ENCODE data around the gene PALMD.
A peak's percentile ranks its signal among the peaks of the same experiment; 100 is the strongest.

PALMD gene

DNA sequence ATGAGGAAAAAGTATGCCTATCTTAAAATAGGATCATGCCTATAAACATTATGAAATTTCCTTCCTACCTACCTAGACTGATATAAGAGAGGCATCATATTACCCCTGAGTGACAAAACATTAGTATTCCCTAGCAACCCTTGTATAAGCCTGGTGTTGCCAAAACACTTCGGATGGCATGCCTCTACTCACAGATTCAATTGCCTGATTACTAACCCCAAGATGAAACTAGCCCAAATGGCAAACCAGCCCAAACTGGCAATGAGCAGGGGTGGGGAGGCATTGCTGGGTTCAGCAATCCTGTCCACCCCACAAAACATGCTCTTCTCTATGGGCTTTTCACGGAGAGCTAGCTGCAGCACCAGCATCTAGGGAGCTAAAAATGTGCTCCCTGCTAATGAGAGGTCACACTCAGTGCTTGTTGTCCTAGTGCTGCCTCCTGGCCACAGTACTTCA lies 13.9 kb downstream of the PALMD start:
- no peak for DNase-seq (ENCODE audit: low read depth, low spot score)

DNA sequence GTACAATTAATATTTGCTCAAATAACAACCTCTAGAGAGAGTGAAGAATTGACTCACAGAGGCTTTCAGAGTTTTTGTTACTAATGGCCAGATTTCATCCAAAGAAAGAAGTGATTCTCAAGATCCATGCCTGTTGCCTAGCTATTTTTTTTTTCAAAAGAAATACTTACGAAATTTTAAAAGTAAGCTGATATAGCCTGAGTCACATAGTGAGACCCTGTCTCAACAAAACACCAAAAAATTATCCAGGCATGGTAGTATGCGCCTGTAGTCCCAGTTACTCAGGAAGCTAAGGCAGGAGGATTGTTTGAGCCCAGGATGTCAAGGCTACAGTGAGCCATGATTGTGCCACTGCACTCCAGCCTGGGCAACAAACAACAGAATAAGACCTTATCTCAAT lies 14.6 kb downstream of the PALMD start:
- DNase-seq (ENCODE audit: low read depth, low spot score), result no peak

- no peak for DNase-seq (ENCODE audit: low read depth, low spot score)
These were observed 15.9 kb downstream of the PALMD start for GRCh38 chr1:99661780-99662179.

DNA sequence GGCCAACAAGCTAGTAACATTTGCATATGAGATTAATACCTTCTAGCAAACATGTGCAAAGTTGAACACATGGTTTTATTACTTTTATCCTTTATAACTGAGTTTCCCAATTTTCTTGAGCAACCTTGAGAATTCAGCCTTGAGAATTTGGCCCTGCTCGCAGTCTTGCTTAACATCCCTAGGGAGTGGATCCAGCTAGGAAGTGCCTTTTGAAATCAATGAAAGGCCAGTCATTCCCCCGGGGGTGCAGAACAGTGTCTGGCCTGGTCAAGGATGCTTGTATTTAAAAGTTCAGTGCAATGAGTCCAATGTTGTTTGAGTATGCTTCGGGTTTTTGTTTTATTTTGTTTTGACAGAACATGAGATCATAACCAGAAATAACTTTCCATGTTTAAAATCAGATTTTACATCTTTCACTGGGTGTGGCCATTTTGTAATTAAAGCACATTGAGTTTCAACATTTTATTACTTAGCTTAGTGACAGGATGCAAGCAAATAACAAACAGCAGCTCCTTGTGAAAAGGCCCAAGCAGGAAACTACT lies 16.7 kb downstream of the PALMD start:
- peak; percentile 54 for DNase-seq (ENCODE audit: low read depth, low spot score)

- DNase-seq (ENCODE audit: low read depth, low spot score), result no peak
These were observed 17.6 kb downstream of the PALMD start for GRCh38 chr1:99663501-99663900.

- DNase-seq (ENCODE audit: low read depth, low spot score), result no peak
These were observed 19.3 kb downstream of the PALMD start for GRCh38 chr1:99665212-99665611.

- DNase-seq (ENCODE audit: low read depth, low spot score), result no peak
These were observed 23.5 kb downstream of the PALMD start for GRCh38 chr1:99669376-99669775.

DNA sequence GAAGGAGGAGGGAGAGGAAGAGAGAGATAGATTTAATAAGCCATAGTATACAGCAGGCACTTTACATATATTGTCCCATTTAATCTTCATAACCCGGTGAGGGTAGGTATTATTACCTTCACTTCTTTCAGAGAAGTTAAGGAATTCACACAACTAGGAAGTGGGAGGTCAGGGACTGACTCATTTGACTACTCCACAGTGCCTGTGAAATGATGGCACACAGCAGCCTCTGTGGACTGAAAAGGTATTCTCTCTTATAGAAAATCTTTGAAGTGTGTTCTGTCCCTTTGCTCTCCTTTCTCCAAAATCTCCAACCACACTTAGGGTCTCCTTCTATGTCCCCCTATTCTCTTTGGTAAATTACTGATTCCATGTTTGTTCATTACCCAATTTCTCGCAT lies 23.9 kb downstream of the PALMD start:
- DNase-seq (ENCODE audit: low read depth, low spot score), result no peak

DNA sequence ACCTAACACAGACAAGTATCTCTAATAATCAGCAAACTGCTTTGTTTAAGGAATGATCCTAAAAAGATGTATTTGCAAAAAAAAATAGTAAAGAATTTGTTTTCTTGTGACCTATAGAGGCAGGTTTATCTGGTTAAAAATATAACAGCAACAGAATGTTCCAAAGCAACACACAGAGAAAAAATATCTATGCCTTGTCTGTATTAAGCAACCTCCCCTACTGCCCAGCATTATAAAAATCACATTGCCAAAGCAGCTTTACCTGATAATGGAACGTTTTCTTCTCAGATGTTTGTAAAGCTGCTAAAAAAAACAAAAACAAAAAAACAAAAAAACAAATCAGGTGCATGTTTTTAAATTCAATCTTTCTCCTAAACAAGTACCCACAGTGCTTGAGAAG lies 24.7 kb downstream of the PALMD start:
- no peak for DNase-seq (ENCODE audit: low read depth, low spot score)

GRCh38 chr1:99672038-99672437 lies 26.1 kb downstream of the PALMD start:
- no peak for DNase-seq (ENCODE audit: low read depth, low spot score)

- no peak for DNase-seq (ENCODE audit: low read depth, low spot score)
These were observed 26.8 kb downstream of the PALMD start for GRCh38 chr1:99672530-99673213.

- no peak for DNase-seq (ENCODE audit: low read depth, low spot score)
These were observed 27.4 kb downstream of the PALMD start for GRCh38 chr1:99673315-99673714.

DNA sequence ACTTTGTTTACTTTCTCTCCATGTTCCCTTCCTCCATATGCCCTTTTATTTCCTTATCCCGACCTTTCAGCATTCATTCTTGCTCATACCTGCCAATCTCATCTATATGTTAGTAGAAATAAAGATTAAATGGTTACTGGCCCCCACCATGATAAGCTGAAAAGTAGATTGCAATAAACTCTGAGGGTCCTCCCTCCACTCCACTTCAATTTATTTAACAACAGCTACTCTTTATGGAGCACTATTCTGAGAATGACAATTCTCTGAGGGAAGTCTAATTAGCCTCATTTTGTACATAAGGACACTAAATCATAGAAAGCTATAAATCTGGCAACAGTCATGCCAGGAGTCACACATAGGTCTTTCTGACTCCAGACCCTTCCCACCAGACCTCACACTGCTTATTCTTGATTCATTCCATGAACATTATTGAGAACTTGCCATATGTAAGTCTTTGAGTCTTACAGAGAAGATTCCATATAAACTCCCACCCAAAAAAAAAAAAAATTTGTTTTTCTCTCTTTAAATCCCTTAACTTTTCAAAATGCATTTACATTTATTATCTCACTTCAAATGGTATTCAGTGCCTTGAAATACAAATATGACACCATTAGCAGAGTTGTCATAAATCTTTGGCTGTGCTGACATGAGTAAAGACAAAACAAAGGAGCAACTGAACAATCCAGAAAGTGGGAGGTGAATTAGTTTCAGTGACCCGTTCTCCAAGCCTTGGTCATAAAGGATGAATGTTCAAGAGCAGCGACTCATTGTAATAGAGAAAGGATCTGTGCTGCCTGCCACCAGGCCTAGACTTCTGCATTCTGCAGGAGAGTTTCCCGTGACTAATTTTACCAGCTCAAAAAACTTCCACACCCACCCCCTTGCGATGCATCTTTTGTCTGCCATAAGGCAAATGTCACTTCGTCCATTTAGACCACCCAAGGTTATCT lies 28.5 kb downstream of the PALMD start:
- DNase-seq (ENCODE audit: low read depth, low spot score), result no peak

- no peak for DNase-seq (ENCODE audit: low read depth, low spot score)
These were observed 29.4 kb downstream of the PALMD start for GRCh38 chr1:99675292-99675691.

GRCh38 chr1:99675994-99676393 lies 30.1 kb downstream of the PALMD start:
- DNase-seq (ENCODE audit: low read depth, low spot score), result no peak

DNA sequence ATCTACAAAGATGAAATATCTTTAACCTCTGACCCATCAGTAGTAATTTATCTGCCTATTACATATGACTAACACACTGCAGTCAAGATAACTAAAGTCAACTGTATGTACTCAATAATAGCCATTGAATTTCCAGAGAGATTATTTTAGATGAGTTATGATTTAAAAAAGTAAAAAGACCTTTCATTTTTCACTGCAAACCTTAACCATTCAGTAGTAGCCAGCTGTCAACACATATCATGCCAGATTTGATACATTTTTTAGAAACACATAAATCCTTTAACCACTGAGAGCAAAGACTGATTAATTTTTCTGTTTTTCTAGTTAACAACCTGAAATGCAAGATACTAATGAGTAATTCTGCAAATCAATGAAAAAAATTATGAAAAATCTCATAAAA lies 31.0 kb downstream of the PALMD start:
- no peak for DNase-seq (ENCODE audit: low read depth, low spot score)

GRCh38 chr1:99677416-99677815 lies 31.5 kb downstream of the PALMD start:
- no peak for DNase-seq (ENCODE audit: low read depth, low spot score)

GRCh38 chr1:99680270-99680669 lies 34.4 kb downstream of the PALMD start:
- no peak for DNase-seq (ENCODE audit: low read depth, low spot score)

DNA sequence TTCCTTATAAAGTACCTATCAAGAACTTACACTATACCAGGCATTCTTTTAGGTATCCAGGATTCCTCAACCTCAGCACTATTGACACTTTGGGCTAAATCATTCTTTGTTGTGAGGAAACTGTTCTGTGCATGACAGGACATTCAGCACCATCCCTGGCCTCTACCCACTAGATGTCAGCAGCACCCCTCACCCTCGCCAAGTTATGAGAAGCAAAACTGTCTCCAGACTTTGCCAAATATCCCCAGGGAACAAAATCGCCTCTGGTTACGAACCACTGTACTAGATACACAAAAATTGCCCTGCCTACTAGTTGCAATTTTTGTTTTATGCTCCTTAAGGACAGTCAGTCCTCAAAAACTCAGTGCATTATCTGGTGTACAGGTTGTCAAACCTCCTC lies 35.7 kb downstream of the PALMD start:
- DNase-seq (ENCODE audit: low read depth, low spot score), result no peak

DNA sequence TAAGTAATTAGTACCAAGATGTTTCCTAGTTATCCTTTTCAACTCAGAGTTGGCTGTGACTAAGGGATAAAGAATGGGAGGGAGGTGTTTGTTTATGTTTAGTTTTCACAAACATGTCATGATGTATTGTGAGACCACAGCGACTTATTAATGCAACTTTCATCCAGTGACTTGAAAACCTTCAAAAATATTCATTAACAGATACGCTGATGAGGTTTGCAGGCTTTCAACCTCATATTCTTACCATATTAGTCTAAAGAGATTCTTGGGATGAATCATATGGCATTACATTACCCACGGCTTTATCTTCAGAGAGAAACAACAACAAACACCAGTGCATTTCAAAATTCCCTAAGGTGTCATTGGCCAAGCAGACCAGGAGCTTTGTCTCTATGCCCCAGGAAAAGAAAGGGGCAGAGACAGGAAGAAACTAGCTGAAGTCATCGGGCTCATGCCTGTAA lies 36.4 kb downstream of the PALMD start:
- DNase-seq (ENCODE audit: low read depth, low spot score), result no peak

GRCh38 chr1:99685516-99686180 lies 39.7 kb downstream of the PALMD start:
- DNase-seq (ENCODE audit: low read depth, low spot score), result peak; percentile 95

GRCh38 chr1:99691175-99691574 lies 45.3 kb downstream of the PALMD start:
- DNase-seq (ENCODE audit: low read depth, low spot score), result no peak
